Astrocyte (in vitro differentiated cells and primary cell): ENCODE results near the gene CAPSL.

Experiments
- CTCF ChIP-seq: IDR thresholded peaks from 2 replicates; pipeline ENCODE4 v1.5.1; 2011; ENCODE audit warnings: low read depth, mild to moderate bottlenecking, inconsistent platforms, low read length, moderate library complexity; ENCODE audit not compliant: insufficient read depth
- EZH2 ChIP-seq: IDR thresholded peaks from 2 replicates; pipeline ENCODE4 v1.6.1; 2012; ENCODE audit warnings: mild to moderate bottlenecking, low read length, inconsistent platforms; ENCODE audit not compliant: insufficient read depth

- TF ChIP-seq CTCF = no peak
- TF ChIP-seq EZH2 = no peak
These were observed 80.7 kb downstream of the CAPSL start for GRCh38 chr5:35857606-35858205.
